ENCODE data around the gene MTMR10.

The MTMR10 gene

GRCh38 chr15:30896211-30896606 lies 95.2 kb downstream of the MTMR10 start:
- Mint-ChIP-seq H3K9me3 (no peaks in the 10 kb centered on the region), H3K36me3 (ENCODE audit: low read depth) (no peaks in the 10 kb centered on the region), H3K27me3 (ENCODE audit: low read depth) (no peaks in the 10 kb centered on the region), H3K4me3 (no peak overlapping the region), H3K4me1 (peaks cover 7% of the 10 kb centered on the region), H3K27ac (no peak overlapping the region)
- no peak for TF ChIP-seq CTCF (IDR thresholded peaks at IDR 0.05; ENCODE audit: unreplicated experiment in 3 of 3)

GRCh38 chr15:30895461-30896210 lies 95.8 kb downstream of the MTMR10 start:
- no peaks in the 10 kb centered on the region for H3K27me3 Mint-ChIP-seq (ENCODE audit: low read depth)
- no peak for TF ChIP-seq CTCF (IDR thresholded peaks at IDR 0.05; ENCODE audit: unreplicated experiment in 3 of 3)
- H3K4me3 Mint-ChIP-seq: no peak overlapping the region
- H3K36me3 Mint-ChIP-seq (ENCODE audit: low read depth): no peaks in the 10 kb centered on the region
- peaks cover 7% of the 10 kb centered on the region for H3K4me1 Mint-ChIP-seq
- no peak overlapping the region for H3K27ac Mint-ChIP-seq
- H3K9me3 Mint-ChIP-seq: no peaks in the 10 kb centered on the region

- TF ChIP-seq CTCF (IDR thresholded peaks at IDR 0.05; ENCODE audit: unreplicated experiment in 3 of 3): no peak
- peaks cover 3% of the 10 kb centered on the region for H3K27me3 Mint-ChIP-seq (ENCODE audit: low read depth)
- no peak overlapping the region for H3K27ac Mint-ChIP-seq
- H3K4me3 Mint-ChIP-seq: no peak overlapping the region
- no peaks in the 10 kb centered on the region for H3K36me3 Mint-ChIP-seq (ENCODE audit: low read depth)
- no peaks in the 10 kb centered on the region for H3K9me3 Mint-ChIP-seq
- H3K4me1 Mint-ChIP-seq: peaks cover under 1% of the 10 kb centered on the region
Measured at GRCh38 chr15:30889196-30889595, 102.2 kb downstream of the MTMR10 start.
